ENCODE data around the gene EIF1AD.
A peak's percentile ranks its signal among the peaks of the same experiment; 100 is the strongest.

The EIF1AD gene

DNA sequence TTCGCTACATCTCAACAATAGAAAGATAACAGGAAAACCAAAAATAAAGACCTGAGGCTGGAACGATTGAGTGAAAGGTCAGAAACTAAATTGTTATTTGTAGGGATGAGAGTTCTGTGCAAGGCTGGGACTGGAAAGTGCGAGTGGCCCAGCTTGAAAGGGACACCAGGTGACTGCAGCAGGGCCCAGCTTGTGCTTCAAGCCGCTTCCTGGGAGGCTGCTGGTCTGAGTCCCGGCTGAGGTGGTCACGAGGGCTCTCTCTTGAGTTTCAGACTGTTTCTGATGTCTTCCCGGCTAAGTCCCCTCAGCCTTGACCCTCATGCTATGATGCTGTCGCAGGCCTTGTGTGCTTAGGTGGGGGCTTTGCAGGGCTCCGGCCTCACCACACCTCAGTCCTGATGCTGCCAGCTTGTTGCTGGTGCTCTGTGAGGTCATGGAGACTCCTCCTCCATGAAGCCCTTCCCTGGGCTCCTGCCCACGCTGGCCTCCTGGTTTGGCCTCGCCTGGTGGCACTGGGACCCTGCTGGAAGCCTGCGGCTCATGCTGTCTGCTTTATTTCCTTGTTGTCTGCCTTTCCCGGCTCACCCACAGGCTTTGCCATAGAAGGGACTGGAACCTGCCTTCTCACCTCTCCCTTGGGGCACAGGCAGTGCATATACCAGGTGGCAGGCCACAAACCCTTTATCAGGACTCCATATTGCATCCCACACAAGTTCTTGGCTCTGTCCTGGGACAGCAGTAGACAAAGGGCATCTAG, 4.4 kb upstream of the EIF1AD start:
- 91% methylated on average over 12 of the region's 13 CpGs for WGBS
- no peak overlapping the region for H3K27ac ChIP-seq (ENCODE audit: low read length, poor library complexity, severe bottlenecking)
- H3K9ac ChIP-seq (ENCODE audit: low read length), result no peak overlapping the region
- no peak overlapping the region for H2AFZ ChIP-seq (ENCODE audit: low read depth, low read length)
- H3K4me1 ChIP-seq (ENCODE audit: control insufficient read depth, insufficient read depth, low read depth, low read length), result peaks cover 10% of the 10 kb centered on the region
- no peak overlapping the region for H3K4ac ChIP-seq (ENCODE audit: low read depth in 1 of 2, low read length in 2 of 2)
- H3K23ac ChIP-seq (ENCODE audit: low read length in 2 of 2), result no peak overlapping the region
- no peak overlapping the region for H2AK5ac ChIP-seq (ENCODE audit: low read length, severe bottlenecking)
- H3K4me3 ChIP-seq (ENCODE audit: insufficient read depth in 1 of 2, low read depth in 1 of 2, low read length in 2 of 2), result no peak overlapping the region
- H3K27me3 ChIP-seq (ENCODE audit: control insufficient read depth in 1 of 2, insufficient read depth in 1 of 2, low read length in 2 of 2), result peaks cover under 1 to 1% of the 10 kb centered on the region in 2 experiments
- H4K91ac ChIP-seq (ENCODE audit: low read length), result no peak overlapping the region
- H3K4me2 ChIP-seq (ENCODE audit: low read length, poor library complexity, severe bottlenecking), result no peak overlapping the region
- no peak overlapping the region for H2BK5ac ChIP-seq (ENCODE audit: low read depth, low read length, poor library complexity, severe bottlenecking)
- no peak overlapping the region for H3K14ac ChIP-seq (ENCODE audit: low read length in 2 of 2)
- no peak overlapping the region for H2BK120ac ChIP-seq (ENCODE audit: low read depth, low read length)
- peaks cover 8% of the 10 kb centered on the region for H3K79me1 ChIP-seq (replicated peaks; ENCODE audit: low read length, poor library complexity, severe bottlenecking)
- no peak overlapping the region for H2BK15ac ChIP-seq (ENCODE audit: low read depth, poor library complexity, severe bottlenecking)
- DNase-seq, result no peak
- H3K9me3 ChIP-seq (ENCODE audit: control insufficient read depth, low read length), result no peaks in the 10 kb centered on the region
- H3K18ac ChIP-seq (ENCODE audit: low read depth in 1 of 2, low read length in 2 of 2), result no peak overlapping the region
- peaks cover 22 to 26% of the 10 kb centered on the region in 2 experiments for H3K36me3 ChIP-seq (ENCODE audit: control insufficient read depth in 1 of 2, insufficient read depth in 2 of 2, low read depth in 1 of 2, low read length in 2 of 2)
- no peak overlapping the region for H4K8ac ChIP-seq (ENCODE audit: low read length)
- no peak overlapping the region for H2BK12ac ChIP-seq (ENCODE audit: low read length in 2 of 2)

DNA sequence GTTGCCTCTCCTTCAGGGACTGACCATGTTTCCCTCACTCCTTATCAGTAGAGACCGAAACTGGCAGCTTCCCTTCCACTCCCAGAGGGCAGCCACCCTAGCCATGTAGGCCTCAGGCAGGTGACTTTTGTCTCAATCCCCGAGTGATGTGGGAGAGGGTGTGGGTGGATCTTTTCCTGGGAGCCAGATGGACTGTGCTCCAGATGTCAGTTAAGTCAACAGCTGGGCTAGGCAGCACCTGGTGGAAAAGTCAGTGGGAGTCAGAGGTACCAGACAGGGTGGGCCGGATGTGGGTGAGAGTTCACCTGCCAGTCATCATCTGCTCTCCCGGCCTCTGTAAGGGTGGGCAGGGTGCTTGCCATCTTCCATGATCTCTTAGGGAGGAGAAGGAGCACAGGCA, 2.2 kb upstream of the EIF1AD start:
- H2BK12ac ChIP-seq (ENCODE audit: low read length in 2 of 2), result no peak overlapping the region
- H3K4me1 ChIP-seq (ENCODE audit: control insufficient read depth, insufficient read depth, low read depth, low read length), result peaks cover 13% of the 10 kb centered on the region
- WGBS, result 97% methylated on average over 4 of the region's 4 CpGs
- no peaks in the 10 kb centered on the region for H3K27me3 ChIP-seq (ENCODE audit: control insufficient read depth in 1 of 2, insufficient read depth in 1 of 2, low read length in 2 of 2)
- H3K79me1 ChIP-seq (replicated peaks; ENCODE audit: low read length, poor library complexity, severe bottlenecking), result peaks cover 16% of the 10 kb centered on the region
- no peak overlapping the region for H2BK5ac ChIP-seq (ENCODE audit: low read depth, low read length, poor library complexity, severe bottlenecking)
- no peak overlapping the region for H4K8ac ChIP-seq (ENCODE audit: low read length)
- H3K4me3 ChIP-seq (ENCODE audit: insufficient read depth in 1 of 2, low read depth in 1 of 2, low read length in 2 of 2), result no peak overlapping the region
- no peak overlapping the region for H3K9ac ChIP-seq (ENCODE audit: low read length)
- no peaks in the 10 kb centered on the region for H3K9me3 ChIP-seq (ENCODE audit: control insufficient read depth, low read length)
- H3K4ac ChIP-seq (ENCODE audit: low read depth in 1 of 2, low read length in 2 of 2), result no peak overlapping the region
- no peak overlapping the region for H2BK15ac ChIP-seq (ENCODE audit: low read depth, poor library complexity, severe bottlenecking)
- H2AK5ac ChIP-seq (ENCODE audit: low read length, severe bottlenecking), result no peak overlapping the region
- no peak overlapping the region for H3K4me2 ChIP-seq (ENCODE audit: low read length, poor library complexity, severe bottlenecking)
- no peak for DNase-seq
- H3K36me3 ChIP-seq (ENCODE audit: control insufficient read depth in 1 of 2, insufficient read depth in 2 of 2, low read depth in 1 of 2, low read length in 2 of 2), result peaks cover 34 to 38% of the 10 kb centered on the region in 2 experiments
- H4K91ac ChIP-seq (ENCODE audit: low read length), result no peak overlapping the region
- no peak overlapping the region for H2AFZ ChIP-seq (ENCODE audit: low read depth, low read length)
- H3K18ac ChIP-seq (ENCODE audit: low read depth in 1 of 2, low read length in 2 of 2), result no peak overlapping the region
- no peak overlapping the region for H2BK120ac ChIP-seq (ENCODE audit: low read depth, low read length)
- H3K23ac ChIP-seq (ENCODE audit: low read length in 2 of 2), result no peak overlapping the region
- H3K27ac ChIP-seq (ENCODE audit: low read length, poor library complexity, severe bottlenecking), result no peak overlapping the region
- H3K14ac ChIP-seq (ENCODE audit: low read length in 2 of 2), result no peak overlapping the region

DNA sequence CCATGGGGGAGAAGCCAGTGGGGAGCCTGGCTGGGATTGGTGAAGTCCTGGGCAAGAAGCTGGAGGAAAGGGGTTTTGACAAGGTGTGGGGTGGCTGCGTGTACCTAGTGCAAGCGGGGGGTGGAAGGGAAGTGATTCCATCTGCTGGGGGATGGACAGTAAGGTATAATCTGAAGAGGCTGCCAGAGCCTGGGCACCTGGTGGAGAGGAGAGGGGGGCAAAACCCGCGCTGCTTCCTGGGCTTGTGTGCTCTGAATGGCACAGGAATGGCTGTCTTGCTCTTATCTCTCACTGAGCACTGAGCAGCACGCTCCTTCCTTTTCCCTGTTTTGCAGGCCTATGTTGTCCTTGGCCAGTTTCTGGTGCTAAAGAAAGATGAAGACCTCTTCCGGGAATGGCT, 1.3 kb upstream of the EIF1AD start:
- Histone ChIP-seq H3K9ac (ENCODE audit: low read length) (peak overlapping the region; percentile 96), H3K27ac (ENCODE audit: low read length, poor library complexity, severe bottlenecking) (no peak overlapping the region), H2AFZ (ENCODE audit: low read depth, low read length) (no peak overlapping the region), H3K4me2 (ENCODE audit: low read length, poor library complexity, severe bottlenecking) (peak overlapping the region; percentile 72), H2BK15ac (ENCODE audit: low read depth, poor library complexity, severe bottlenecking) (peak overlapping the region; percentile 20), H2BK12ac (ENCODE audit: low read length in 2 of 2) (no peak overlapping the region), H3K18ac (ENCODE audit: low read depth in 1 of 2, low read length in 2 of 2) (no peak overlapping the region), H2BK120ac (ENCODE audit: low read depth, low read length) (no peak overlapping the region), H3K36me3 (ENCODE audit: control insufficient read depth in 1 of 2, insufficient read depth in 2 of 2, low read depth in 1 of 2, low read length in 2 of 2) (peaks cover 43 to 45% of the 10 kb centered on the region in 2 experiments), H3K79me1 (replicated peaks; ENCODE audit: low read length, poor library complexity, severe bottlenecking) (peaks cover 21% of the 10 kb centered on the region), H2AK5ac (ENCODE audit: low read length, severe bottlenecking) (no peak overlapping the region), H3K4me1 (ENCODE audit: control insufficient read depth, insufficient read depth, low read depth, low read length) (peaks cover 10% of the 10 kb centered on the region), H4K8ac (ENCODE audit: low read length) (no peak overlapping the region), H3K4me3 (ENCODE audit: insufficient read depth in 1 of 2, low read depth in 1 of 2, low read length in 2 of 2) (peak overlapping the region in 1 of 2 experiments; percentile 89), H3K9me3 (ENCODE audit: control insufficient read depth, low read length) (no peaks in the 10 kb centered on the region), H3K27me3 (ENCODE audit: control insufficient read depth in 1 of 2, insufficient read depth in 1 of 2, low read length in 2 of 2) (no peaks in the 10 kb centered on the region), H3K23ac (ENCODE audit: low read length in 2 of 2) (no peak overlapping the region), H3K4ac (ENCODE audit: low read depth in 1 of 2, low read length in 2 of 2) (no peak overlapping the region), H4K91ac (ENCODE audit: low read length) (no peak overlapping the region), H3K14ac (ENCODE audit: low read length in 2 of 2) (no peak overlapping the region), H2BK5ac (ENCODE audit: low read depth, low read length, poor library complexity, severe bottlenecking) (no peak overlapping the region)
- DNase-seq, result no peak
- WGBS, result 91% methylated on average over 6 of the region's 6 CpGs

DNA sequence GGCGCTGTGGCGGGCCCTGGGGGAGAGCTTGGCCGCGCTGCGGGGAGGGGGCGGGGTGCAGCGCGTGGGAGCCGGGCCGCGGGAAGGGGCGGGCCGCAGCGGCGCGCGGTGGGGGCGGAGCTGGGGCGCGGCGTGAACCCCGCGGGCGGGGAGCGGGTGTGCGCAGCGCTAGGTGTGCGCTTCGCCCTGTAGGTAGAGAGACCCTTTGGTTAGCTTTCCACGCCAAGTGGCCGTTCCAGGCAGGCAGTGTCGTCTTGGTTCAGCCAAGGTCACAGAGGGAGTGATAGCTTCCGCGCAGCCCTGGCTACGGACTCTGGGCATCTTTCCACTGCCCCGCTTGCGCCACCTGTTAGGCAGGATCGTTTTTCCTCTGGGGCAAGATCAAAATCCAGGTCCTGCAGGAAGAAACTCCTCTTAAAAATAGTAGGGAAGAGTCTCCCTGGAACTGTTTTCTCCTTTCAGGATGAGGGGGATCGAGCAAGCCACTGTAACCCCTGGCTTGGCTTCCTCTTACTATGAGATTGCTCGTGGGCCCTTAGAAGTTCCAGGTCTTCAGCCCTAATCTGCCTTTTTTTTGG, 780 bp upstream of the EIF1AD start:
- Histone ChIP-seq H3K4me3 (ENCODE audit: insufficient read depth in 1 of 2, low read depth in 1 of 2, low read length in 2 of 2) (peak overlapping the region; percentile 89 to 93), H2BK5ac (ENCODE audit: low read depth, low read length, poor library complexity, severe bottlenecking) (no peak overlapping the region), H3K23ac (ENCODE audit: low read length in 2 of 2) (no peak overlapping the region), H2BK120ac (ENCODE audit: low read depth, low read length) (peak overlapping the region; percentile 25), H3K27ac (ENCODE audit: low read length, poor library complexity, severe bottlenecking) (peak overlapping the region; percentile 83), H3K27me3 (ENCODE audit: control insufficient read depth in 1 of 2, insufficient read depth in 1 of 2, low read length in 2 of 2) (no peaks in the 10 kb centered on the region), H3K36me3 (ENCODE audit: control insufficient read depth in 1 of 2, insufficient read depth in 2 of 2, low read depth in 1 of 2, low read length in 2 of 2) (peaks cover 49 to 50% of the 10 kb centered on the region in 2 experiments), H2AFZ (ENCODE audit: low read depth, low read length) (peak overlapping the region; percentile 81), H3K4me1 (ENCODE audit: control insufficient read depth, insufficient read depth, low read depth, low read length) (peaks cover 10% of the 10 kb centered on the region), H3K4ac (ENCODE audit: low read depth in 1 of 2, low read length in 2 of 2) (peak overlapping the region; percentile 30 to 89), H2BK15ac (ENCODE audit: low read depth, poor library complexity, severe bottlenecking) (peak overlapping the region; percentile 85), H4K91ac (ENCODE audit: low read length) (peak overlapping the region; percentile 81), H2BK12ac (ENCODE audit: low read length in 2 of 2) (peak overlapping the region in 1 of 2 experiments; percentile 55), H3K79me1 (replicated peaks; ENCODE audit: low read length, poor library complexity, severe bottlenecking) (peaks cover 26% of the 10 kb centered on the region), H3K9me3 (ENCODE audit: control insufficient read depth, low read length) (no peaks in the 10 kb centered on the region), H3K14ac (ENCODE audit: low read length in 2 of 2) (peak overlapping the region in 1 of 2 experiments; percentile 94), H2AK5ac (ENCODE audit: low read length, severe bottlenecking) (no peak overlapping the region), H4K8ac (ENCODE audit: low read length) (peak overlapping the region; percentile 95), H3K18ac (ENCODE audit: low read depth in 1 of 2, low read length in 2 of 2) (peak overlapping the region; percentile 80 to 93), H3K9ac (ENCODE audit: low read length) (peak overlapping the region; percentile 96), H3K4me2 (ENCODE audit: low read length, poor library complexity, severe bottlenecking) (peak overlapping the region; percentile 72)
- 3% methylated on average over 22 of the region's 40 CpGs for WGBS
- peak; percentile 50 for DNase-seq

All from mesenchymal stem cell (in vitro differentiated cells and primary cell).